GM19468 (cell line): ENCODE results near the gene SLC18A3.

Experiments used
- ATAC-seq: cut with Tn5 transposase; IDR thresholded peaks from one replicate; pipeline ENCODE4 v1.9.1; 2021; ENCODE audit warnings: mild to moderate bottlenecking, moderate library complexity, moderate number of reproducible peaks; ENCODE audit not compliant: unreplicated experiment; ENCODE audit errors: extremely low read depth

Gene SLC18A3

GRCh38 chr10:49595713-49596492 is 14.2 kb upstream of the SLC18A3 start:
- ATAC-seq: no peak

- no peak for ATAC-seq
Measured at GRCh38 chr10:49596493-49596809, 13.7 kb upstream of the SLC18A3 start.

GRCh38 chr10:49596836-49597235 is 13.3 kb upstream of the SLC18A3 start:
- no peak for ATAC-seq

GRCh38 chr10:49597426-49598163 is 12.5 kb upstream of the SLC18A3 start:
- no peak for ATAC-seq

GRCh38 chr10:49598164-49598856 is 11.8 kb upstream of the SLC18A3 start:
- no peak for ATAC-seq

GRCh38 chr10:49598986-49599385 is 11.1 kb upstream of the SLC18A3 start:
- ATAC-seq: no peak

- ATAC-seq: no peak
Measured at GRCh38 chr10:49599546-49599945, 10.6 kb upstream of the SLC18A3 start.

- no peak for ATAC-seq
Measured at GRCh38 chr10:49600046-49600445, 10.1 kb upstream of the SLC18A3 start.

GRCh38 chr10:49600781-49601400 is 9.2 kb upstream of the SLC18A3 start:
- ATAC-seq: no peak

- ATAC-seq: no peak
Measured at GRCh38 chr10:49601857-49602256, 8.3 kb upstream of the SLC18A3 start.

GRCh38 chr10:49602380-49603023 is 7.6 kb upstream of the SLC18A3 start:
- ATAC-seq: no peak

GRCh38 chr10:49605216-49605938 is 4.7 kb upstream of the SLC18A3 start:
- no peak for ATAC-seq

- ATAC-seq: no peak
Measured at GRCh38 chr10:49605939-49606509, 4.1 kb upstream of the SLC18A3 start.

GRCh38 chr10:49606981-49607535 is 3.1 kb upstream of the SLC18A3 start:
- ATAC-seq: no peak

- no peak for ATAC-seq
Measured at GRCh38 chr10:49608166-49609005, 1.7 kb upstream of the SLC18A3 start.

GRCh38 chr10:49609006-49609282 is 1.2 kb upstream of the SLC18A3 start:
- no peak for ATAC-seq

GRCh38 chr10:49609283-49610113 is 612 bp upstream of the SLC18A3 start:
- no peak for ATAC-seq
